AG04449 (cell line): ENCODE measurements around the gene ADGRL3.

Experiments used
- CTCF ChIA-PET: fragments of 350-600 bp; formaldehyde crosslinking; extraction: SDS; loops from one replicate; lab custom pipeline; 2021; ENCODE audit warnings: antibody characterized with exemption; lab: Yijun Ruan, JAX
- POLR2A ChIA-PET: fragments of 400-600, 350-600 bp; formaldehyde crosslinking; extraction: SDS; loops from one replicate; lab custom pipeline; 2020; ENCODE audit warnings: antibody characterized with exemption, inconsistent platforms; lab: Yijun Ruan, JAX
- DNase-seq: peaks from one replicate; pipeline ENCODE4 v3.0.0-alpha.2; 2010; ENCODE audit warnings: low read depth, low spot score
- H3K4me3 ChIP-seq: 2 replicates; pipeline ENCODE4 v1.5.1; 2011; ENCODE audit warnings: low read depth, mild to moderate bottlenecking, control low read depth, low read length
- CTCF ChIP-seq: IDR thresholded peaks from one replicate; pipeline ENCODE4 v1.5.1; 2011; ENCODE audit warnings: mild to moderate bottlenecking, moderate library complexity, low read length, control low read depth, inconsistent platforms; ENCODE audit not compliant: insufficient read depth; ENCODE audit errors: missing control alignments

ADGRL3 gene

GRCh38 chr4:61579786-61580185 is 379.7 kb downstream of the ADGRL3 start:
- POLR2A ChIA-PET: no interaction called here
- CTCF ChIA-PET: no interaction called here
- H3K4me3 ChIP-seq: no peak overlapping the region
- no peak for DNase-seq
- no peak for TF ChIP-seq CTCF

- no peak for DNase-seq
- no peak for TF ChIP-seq CTCF
- H3K4me3 ChIP-seq: no peak overlapping the region
- CTCF ChIA-PET: no interaction called here
- POLR2A ChIA-PET: no interaction called here
These were observed 380.7 kb downstream of the ADGRL3 start for GRCh38 chr4:61580721-61581377.

- TF ChIP-seq CTCF: no peak
- DNase-seq: no peak
- POLR2A ChIA-PET: no interaction called here
- CTCF ChIA-PET: no interaction called here
- no peak overlapping the region for H3K4me3 ChIP-seq
These were observed 383.6 kb downstream of the ADGRL3 start for GRCh38 chr4:61583696-61584095.

- no peak overlapping the region for H3K4me3 ChIP-seq
- no peak for TF ChIP-seq CTCF
- POLR2A ChIA-PET: no interaction called here
- CTCF ChIA-PET: no interaction called here
- DNase-seq: no peak
These were observed 388.7 kb downstream of the ADGRL3 start for GRCh38 chr4:61588621-61589402.

GRCh38 chr4:61590881-61591280 is 390.8 kb downstream of the ADGRL3 start:
- ChIA-PET POLR2A (no interaction called here), CTCF (no interaction called here)
- TF ChIP-seq CTCF: no peak
- no peak for DNase-seq
- no peak overlapping the region for H3K4me3 ChIP-seq

GRCh38 chr4:61596606-61597340 is 396.6 kb downstream of the ADGRL3 start:
- DNase-seq: no peak
- no peak for TF ChIP-seq CTCF
- CTCF ChIA-PET: no interaction called here
- no peak overlapping the region for H3K4me3 ChIP-seq
- POLR2A ChIA-PET: no interaction called here
